Cardiac muscle cell (in vitro differentiated cells and primary cell): ENCODE data around the gene CD4. TPM values are rescaled to one million over a fixed set of nuclear protein-coding genes. Genes with fewer than 3 reads are reported as not detected.

ENCODE experiments used
- DNase-seq, 2 donors: peaks; one replicate each; pipeline versions ENCODE4 v3.0.0 to v3.0.0-alpha.2; 2010 to 2017; ENCODE audit warnings: low read depth in 1 of 2, low spot score in 1 of 2
- H3K27ac ChIP-seq: fragments of 200-600 bp; sonication (generic); 2 replicates; pipeline ENCODE4 v1.5.1; 2016
- H3K27me3 ChIP-seq: fragments of 200-600 bp; sonication (generic); 2 replicates; pipeline ENCODE4 v1.6.0; 2016; ENCODE audit warnings: control low read depth
- H3K36me3 ChIP-seq: fragments of 200-600 bp; sonication (generic); 2 replicates; pipeline ENCODE4 v1.5.1; 2016; ENCODE audit warnings: control low read depth
- H3K4me1 ChIP-seq: fragments of 200-600 bp; sonication (generic); 2 replicates; pipeline ENCODE4 v1.8.1; 2017; ENCODE audit warnings: low read depth, mild to moderate bottlenecking, mixed run types
- H3K4me3 ChIP-seq: fragments of 200-600 bp; sonication (generic); 2 replicates; pipeline ENCODE4 v1.5.1; 2016; ENCODE audit warnings: mild to moderate bottlenecking
- H3K9me3 ChIP-seq: fragments of 200-600 bp; sonication (generic); 2 replicates; pipeline ENCODE4 v1.5.1; 2017; ENCODE audit warnings: low read depth, mild to moderate bottlenecking, control low read depth
- polyA plus RNA-seq: library from polyadenylated mRNA; unstranded; fragments of >200 nt; fragmentation: Nextera tagmentation; extraction: Ambion mirVana; gene quantifications from 2 replicates; pipeline ENCODE4 v1.2.1, GENCODE V29; 2016
- total RNA-seq: library from RNA; depleted of rRNA; stranded (reverse); fragments of >200 nt; gene quantifications from 2 replicates; pipeline ENCODE4 v1.2.3, GENCODE V29; 2016
- TF ChIP-seq, protein P1 (sequence below): IDR thresholded peaks from 2 replicates; pipeline ENCODE4 v1.5.1; 2012; ENCODE audit warnings: low read depth, mild to moderate bottlenecking, low read length

CD4 gene
- total and polyA plus RNA-seq, 2 experiments from 2014 or later, result 3.3 to 5.9 TPM

- H3K4me3 ChIP-seq, result peak overlapping the region; percentile 32
- TF ChIP-seq, protein P1, sequence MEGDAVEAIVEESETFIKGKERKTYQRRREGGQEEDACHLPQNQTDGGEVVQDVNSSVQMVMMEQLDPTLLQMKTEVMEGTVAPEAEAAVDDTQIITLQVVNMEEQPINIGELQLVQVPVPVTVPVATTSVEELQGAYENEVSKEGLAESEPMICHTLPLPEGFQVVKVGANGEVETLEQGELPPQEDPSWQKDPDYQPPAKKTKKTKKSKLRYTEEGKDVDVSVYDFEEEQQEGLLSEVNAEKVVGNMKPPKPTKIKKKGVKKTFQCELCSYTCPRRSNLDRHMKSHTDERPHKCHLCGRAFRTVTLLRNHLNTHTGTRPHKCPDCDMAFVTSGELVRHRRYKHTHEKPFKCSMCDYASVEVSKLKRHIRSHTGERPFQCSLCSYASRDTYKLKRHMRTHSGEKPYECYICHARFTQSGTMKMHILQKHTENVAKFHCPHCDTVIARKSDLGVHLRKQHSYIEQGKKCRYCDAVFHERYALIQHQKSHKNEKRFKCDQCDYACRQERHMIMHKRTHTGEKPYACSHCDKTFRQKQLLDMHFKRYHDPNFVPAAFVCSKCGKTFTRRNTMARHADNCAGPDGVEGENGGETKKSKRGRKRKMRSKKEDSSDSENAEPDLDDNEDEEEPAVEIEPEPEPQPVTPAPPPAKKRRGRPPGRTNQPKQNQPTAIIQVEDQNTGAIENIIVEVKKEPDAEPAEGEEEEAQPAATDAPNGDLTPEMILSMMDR, result no peak
- H3K36me3 ChIP-seq, result no peaks in the 10 kb centered on the region
- DNase-seq, result peak in 1 of 2 donors; percentile 59
- H3K27me3 ChIP-seq, result peaks cover 15% of the 10 kb centered on the region
- H3K27ac ChIP-seq, result peak overlapping the region; percentile 26
- peaks cover 11% of the 10 kb centered on the region for H3K4me1 ChIP-seq
- H3K9me3 ChIP-seq, result no peaks in the 10 kb centered on the region
Observed at GRCh38 chr12:6778217-6778573, 11.1 kb upstream of the CD4 start.

DNA sequence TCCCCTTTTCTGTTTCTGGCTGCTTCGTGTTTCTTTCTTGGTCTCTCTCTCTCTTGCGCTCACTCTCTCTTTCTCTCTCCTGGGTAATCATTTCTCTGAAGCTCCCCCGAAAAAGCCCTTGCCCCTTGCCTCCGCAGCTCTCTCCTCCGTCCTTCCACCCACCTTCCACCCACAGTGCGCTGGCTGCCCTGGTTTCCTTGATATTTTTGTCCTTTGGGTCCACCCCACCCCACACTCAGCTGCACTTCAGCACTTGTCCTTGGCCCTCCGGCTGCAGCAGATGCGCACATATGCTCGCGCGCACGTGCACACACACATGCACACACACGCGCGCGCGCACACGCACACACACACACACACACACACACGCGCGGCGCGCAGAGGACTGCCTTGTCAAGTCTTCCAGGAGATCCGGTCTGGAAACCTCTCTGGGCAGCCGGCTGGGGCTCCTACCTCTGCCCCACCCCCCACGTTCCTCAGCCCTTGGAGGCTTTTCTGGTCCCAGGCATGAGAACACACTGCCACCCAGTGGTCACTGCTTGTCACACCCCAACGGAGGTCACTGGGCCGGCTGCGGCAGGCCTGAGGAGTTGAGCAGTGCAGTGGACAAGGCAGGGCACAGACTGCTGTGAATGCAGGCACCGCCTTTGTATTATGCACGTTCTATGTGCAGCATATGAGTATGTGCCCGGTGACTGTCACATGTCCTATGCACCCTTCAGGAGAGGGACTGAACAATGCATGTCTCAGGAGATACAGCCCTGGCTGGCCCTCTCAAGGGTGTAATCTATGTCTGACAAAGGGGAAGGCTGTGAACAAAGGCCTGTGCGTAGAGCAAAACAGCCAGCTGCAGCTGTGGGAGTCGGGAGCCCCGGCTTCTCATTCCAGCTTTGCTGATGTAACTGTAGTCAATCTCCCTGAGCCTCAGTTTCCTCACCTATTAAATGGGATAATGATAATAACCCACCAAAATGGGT, 10.5 kb upstream of the CD4 start:
- Histone ChIP-seq H3K27me3 (peaks cover 8% of the 10 kb centered on the region), H3K27ac (peak overlapping the region; percentile 26), H3K36me3 (no peaks in the 10 kb centered on the region), H3K9me3 (no peaks in the 10 kb centered on the region), H3K4me3 (peak overlapping the region; percentile 32), H3K4me1 (peaks cover 17% of the 10 kb centered on the region)
- DNase-seq, result peak; percentile 96 to 97
- TF ChIP-seq, protein P1, result peak; percentile 90

DNA sequence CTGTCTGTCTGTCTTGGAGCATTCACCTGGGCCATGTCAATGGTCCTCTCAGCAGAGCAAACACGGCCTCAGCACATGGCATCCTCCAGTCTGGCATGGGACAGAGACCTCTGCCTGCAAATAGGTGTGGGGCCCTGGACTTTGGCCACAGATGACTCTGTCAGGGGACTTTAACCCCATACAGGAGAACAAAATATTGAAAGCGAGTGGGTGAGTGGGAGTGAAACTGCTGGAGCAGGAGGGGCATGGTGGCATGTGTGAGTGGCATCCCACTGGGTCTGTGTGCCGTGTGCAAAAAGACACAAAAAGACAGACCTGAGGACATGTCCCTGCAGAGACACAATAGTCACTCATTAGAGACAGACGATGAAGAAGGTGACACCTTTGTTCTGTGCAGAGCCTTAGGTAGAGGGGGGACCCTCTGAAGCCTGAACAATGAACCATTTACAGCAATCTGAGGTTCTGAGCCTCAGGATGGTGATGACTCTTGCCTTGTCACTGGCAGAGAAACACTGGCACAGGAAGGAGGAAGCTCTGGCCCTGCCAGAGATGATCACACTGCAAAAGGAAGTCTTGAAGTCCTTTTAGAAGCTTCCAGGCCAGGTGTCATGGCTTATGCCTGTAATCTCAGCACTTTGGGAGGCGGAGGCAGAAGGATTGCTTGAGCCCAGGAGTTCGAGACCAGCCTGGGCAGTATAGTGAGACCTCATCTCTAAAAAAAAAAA, 9.5 kb upstream of the CD4 start:
- no peaks in the 10 kb centered on the region for H3K27me3 ChIP-seq
- H3K36me3 ChIP-seq, result no peaks in the 10 kb centered on the region
- peaks cover 17% of the 10 kb centered on the region for H3K4me1 ChIP-seq
- TF ChIP-seq, protein P1, result no peak
- H3K9me3 ChIP-seq, result no peaks in the 10 kb centered on the region
- H3K4me3 ChIP-seq, result no peak overlapping the region
- H3K27ac ChIP-seq, result no peak overlapping the region
- DNase-seq, result no peak

DNA sequence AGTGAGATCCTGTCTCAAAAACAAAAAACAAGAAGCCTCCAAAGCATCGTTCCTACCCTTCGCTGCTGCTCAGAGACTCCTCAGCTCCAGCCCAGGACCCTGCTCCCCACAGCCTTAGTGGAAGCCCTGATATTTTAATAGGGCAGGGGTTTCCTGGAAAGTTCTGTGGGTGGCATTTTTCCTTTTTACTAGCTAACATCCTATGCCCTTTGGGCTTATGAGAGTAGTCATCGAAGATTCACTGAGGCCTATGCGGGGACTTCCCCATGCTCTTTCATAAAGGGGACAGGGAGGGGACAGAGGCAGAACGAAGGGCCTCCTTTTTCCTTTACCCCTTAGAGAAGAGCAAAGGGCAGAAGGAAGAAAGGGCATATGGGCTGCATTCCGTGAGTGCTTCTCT, 8.8 kb upstream of the CD4 start:
- no peak overlapping the region for H3K4me3 ChIP-seq
- no peaks in the 10 kb centered on the region for H3K36me3 ChIP-seq
- H3K4me1 ChIP-seq, result peaks cover 17% of the 10 kb centered on the region
- TF ChIP-seq, protein P1, result no peak
- H3K27ac ChIP-seq, result no peak overlapping the region
- no peak for DNase-seq
- H3K9me3 ChIP-seq, result no peaks in the 10 kb centered on the region
- H3K27me3 ChIP-seq, result no peaks in the 10 kb centered on the region

DNA sequence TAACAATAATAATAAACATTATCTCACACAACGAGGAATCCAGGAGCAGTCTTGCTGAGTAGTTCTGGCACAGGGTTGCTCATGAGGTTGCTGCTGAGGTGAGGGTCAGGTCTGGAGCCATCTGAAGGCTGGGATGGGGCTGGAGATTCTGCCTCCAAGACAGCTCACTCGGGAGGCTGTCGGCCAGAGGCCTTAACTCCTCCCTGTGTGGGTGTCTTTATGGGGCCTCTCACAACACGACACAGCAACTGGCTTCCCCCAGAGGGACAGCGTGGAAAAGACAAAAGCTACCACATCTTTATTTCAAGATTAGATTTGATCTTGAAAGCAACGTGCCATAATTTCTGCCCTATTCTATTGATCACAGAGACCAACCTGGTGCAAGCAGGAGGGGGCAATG, 7.2 kb upstream of the CD4 start:
- Histone ChIP-seq H3K4me1 (peaks cover 17% of the 10 kb centered on the region), H3K9me3 (no peaks in the 10 kb centered on the region), H3K27me3 (no peaks in the 10 kb centered on the region), H3K36me3 (no peaks in the 10 kb centered on the region), H3K27ac (no peak overlapping the region), H3K4me3 (no peak overlapping the region)
- no peak for DNase-seq
- TF ChIP-seq, protein P1, result no peak
